ENCODE measurements around the gene PSORS1C2. TPM values are rescaled to one million over a fixed set of nuclear protein-coding genes. Genes with fewer than 3 reads are reported as not detected.

Gene PSORS1C2
- polyA plus RNA-seq, 1 of the 3 experiments (the other 2 are of a cell fraction): not detected

- POLR2A ChIA-PET: no interaction called here
Measured at GRCh38 chr6:31171931-31172905, 33.4 kb upstream of the PSORS1C2 start.

GRCh38 chr6:31170987-31171671 lies 32.3 kb upstream of the PSORS1C2 start:
- TF ChIP-seq TEAD4 (IDR thresholded peaks at IDR 0.05; ENCODE audit: borderline replicate concordance, insufficient read depth): no peak
- no peak for TF ChIP-seq ELF1 (IDR thresholded peaks at IDR 0.05)

More at GRCh38 chr6:31171931-31172905, 33.4 kb upstream of the PSORS1C2 start:
- CTCF ChIA-PET: interaction anchor here (0.9 to 2.3 kb wide), 2 partner anchors 20 to 114 kb away, joined by 3 to 10 read pairs; no protein-coding TSS in a partner anchor
- Histone ChIP-seq H3F3A (replicated peaks; ENCODE audit: insufficient read depth) (no peaks in the 10 kb centered on the region), H3K79me2 (ENCODE audit: insufficient read depth) (no peaks in the 10 kb centered on the region), H3K9me2 (no peaks in the 10 kb centered on the region), H4K20me1 (ENCODE audit: insufficient read depth) (no peaks in the 10 kb centered on the region), H3K9ac (no peak overlapping the region), H2AFZ (ENCODE audit: low read depth) (no peak overlapping the region), H3K9me3 (no peaks in the 10 kb centered on the region), H3K4me3 (ENCODE audit: low read depth in 2 of 2, low read length in 1 of 2) (no peak overlapping the region), H3K27ac (ENCODE audit: low read depth in 2 of 2, low read length in 1 of 2) (no peak overlapping the region), H3K36me3 (replicated peaks in 1 of 2; ENCODE audit: control insufficient read depth in 1 of 2, insufficient read depth in 2 of 2, low read length in 1 of 2) (no peaks in the 10 kb centered on the region), H3K4me2 (no peak overlapping the region), H3K27me3 (ENCODE audit: insufficient read depth) (no peaks in the 10 kb centered on the region), H3K4me1 (ENCODE audit: control insufficient read depth in 1 of 2, insufficient read depth in 2 of 2, low read depth in 1 of 2, low read length in 1 of 2) (no peaks in the 10 kb centered on the region)
- 73% methylated on average over 7 of the region's 16 CpGs for WGBS (ENCODE audit: low lambda C conversion rate)
- no peak for DNase-seq
- no peak for TF ChIP-seq TEAD4 (IDR thresholded peaks at IDR 0.05; ENCODE audit: borderline replicate concordance, insufficient read depth)
- TF ChIP-seq JUND (IDR thresholded peaks at IDR 0.05): no peak
- no peak for TF ChIP-seq MEF2A (IDR thresholded peaks at IDR 0.05; ENCODE audit: borderline replicate concordance, low read depth)
- TF ChIP-seq EZH2phosphoT487 (IDR thresholded peaks at IDR 0.05; ENCODE audit: borderline replicate concordance, low read depth): no peak
- no peak for TF ChIP-seq TAF1 (IDR thresholded peaks at IDR 0.05; ENCODE audit: borderline replicate concordance, low read depth, low read length)
- TF ChIP-seq RXRA (IDR thresholded peaks at IDR 0.05; ENCODE audit: borderline replicate concordance, low read depth): no peak
- TF ChIP-seq FOXJ3 (CRISPR knock-in tag; IDR thresholded peaks at IDR 0.05): no peak
- TF ChIP-seq TCF12 (IDR thresholded peaks at IDR 0.05): no peak
- TF ChIP-seq RAD21 (IDR thresholded peaks at IDR 0.05; ENCODE audit: low read length): no peak
- no peak for TF ChIP-seq CHD2 (IDR thresholded peaks at IDR 0.05; ENCODE audit: low read length, partially characterized antibody)
- no peak for TF ChIP-seq SMC3 (IDR thresholded peaks at IDR 0.05; ENCODE audit: low read depth, low read length)

More at GRCh38 chr6:31170987-31171671, 32.3 kb upstream of the PSORS1C2 start:
- Histone ChIP-seq H3K9me3 (no peaks in the 10 kb centered on the region), H4K20me1 (ENCODE audit: insufficient read depth) (no peaks in the 10 kb centered on the region), H3K9ac (no peak overlapping the region), H3K79me2 (ENCODE audit: insufficient read depth) (no peaks in the 10 kb centered on the region), H3K9me2 (no peaks in the 10 kb centered on the region), H3K4me3 (ENCODE audit: low read depth in 2 of 2, low read length in 1 of 2) (no peak overlapping the region), H3K4me2 (no peak overlapping the region), H3K27ac (ENCODE audit: low read depth in 2 of 2, low read length in 1 of 2) (no peak overlapping the region), H3K27me3 (ENCODE audit: insufficient read depth) (no peaks in the 10 kb centered on the region), H3K36me3 (replicated peaks in 1 of 2; ENCODE audit: control insufficient read depth in 1 of 2, insufficient read depth in 2 of 2, low read length in 1 of 2) (no peaks in the 10 kb centered on the region), H3K4me1 (ENCODE audit: control insufficient read depth in 1 of 2, insufficient read depth in 2 of 2, low read depth in 1 of 2, low read length in 1 of 2) (no peaks in the 10 kb centered on the region), H3F3A (replicated peaks; ENCODE audit: insufficient read depth) (no peaks in the 10 kb centered on the region), H2AFZ (ENCODE audit: low read depth) (no peak overlapping the region)
- POLR2A ChIA-PET: no interaction called here
- CTCF ChIA-PET: interaction anchor here (2.3 kb wide), 1 partner anchor 21 kb away, joined by 10 read pairs; no protein-coding TSS in a partner anchor
- 87% methylated on average over 10 of the region's 10 CpGs for WGBS (ENCODE audit: low lambda C conversion rate)
- no peak for DNase-seq
